NCI-H128 (cell line): ENCODE results near the gene ABCD1.
A peak's percentile ranks its signal among the peaks of the same experiment; 100 is the strongest.
"Not testable (repeated sequence)": the region's sequence is repeated elsewhere in the genome, so short reads cannot be mapped to it uniquely, and the experiment has no call there.

Source experiments
- DNase-seq: peaks from one replicate; lab custom pipeline; 2025; ENCODE audit not compliant: unreplicated experiment; lab: John Stamatoyannopoulos, UW

ABCD1 gene

DNA sequence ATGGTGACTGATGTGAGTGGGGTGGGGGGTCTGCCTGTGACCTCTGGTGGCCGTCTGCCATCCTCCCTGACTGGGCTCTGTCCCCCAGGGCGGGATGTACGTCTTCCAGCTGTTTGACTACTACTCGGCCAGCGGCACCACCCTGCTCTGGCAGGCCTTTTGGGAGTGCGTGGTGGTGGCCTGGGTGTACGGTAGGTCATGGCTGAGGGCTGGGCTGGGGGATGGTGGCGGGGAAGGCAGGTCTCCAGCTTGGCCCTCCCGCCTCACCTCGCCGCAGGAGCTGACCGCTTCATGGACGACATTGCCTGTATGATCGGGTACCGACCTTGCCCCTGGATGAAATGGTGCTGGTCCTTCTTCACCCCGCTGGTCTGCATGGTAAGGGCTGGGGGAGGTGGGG, 30.4 kb upstream of the ABCD1 start:
- not testable (repeated sequence) for DNase-seq

DNA sequence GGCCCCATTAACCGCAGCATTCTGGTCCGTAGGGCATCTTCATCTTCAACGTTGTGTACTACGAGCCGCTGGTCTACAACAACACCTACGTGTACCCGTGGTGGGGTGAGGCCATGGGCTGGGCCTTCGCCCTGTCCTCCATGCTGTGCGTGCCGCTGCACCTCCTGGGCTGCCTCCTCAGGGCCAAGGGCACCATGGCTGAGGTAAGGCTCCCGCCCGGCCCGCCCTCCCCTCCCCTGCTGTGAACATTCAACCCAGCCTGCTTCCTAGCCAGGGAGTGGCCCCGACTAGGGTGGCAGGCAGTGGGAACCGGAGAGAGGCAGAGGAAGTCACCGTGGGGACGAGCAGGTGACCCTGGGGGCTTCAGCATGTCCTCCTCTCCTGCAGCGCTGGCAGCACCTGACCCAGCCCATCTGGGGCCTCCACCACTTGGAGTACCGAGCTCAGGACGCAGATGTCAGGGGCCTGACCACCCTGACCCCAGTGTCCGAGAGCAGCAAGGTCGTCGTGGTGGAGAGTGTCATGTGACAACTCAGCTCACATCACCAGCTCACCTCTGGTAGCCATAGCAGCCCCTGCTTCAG, 29.9 kb upstream of the ABCD1 start:
- no peak for DNase-seq

DNA sequence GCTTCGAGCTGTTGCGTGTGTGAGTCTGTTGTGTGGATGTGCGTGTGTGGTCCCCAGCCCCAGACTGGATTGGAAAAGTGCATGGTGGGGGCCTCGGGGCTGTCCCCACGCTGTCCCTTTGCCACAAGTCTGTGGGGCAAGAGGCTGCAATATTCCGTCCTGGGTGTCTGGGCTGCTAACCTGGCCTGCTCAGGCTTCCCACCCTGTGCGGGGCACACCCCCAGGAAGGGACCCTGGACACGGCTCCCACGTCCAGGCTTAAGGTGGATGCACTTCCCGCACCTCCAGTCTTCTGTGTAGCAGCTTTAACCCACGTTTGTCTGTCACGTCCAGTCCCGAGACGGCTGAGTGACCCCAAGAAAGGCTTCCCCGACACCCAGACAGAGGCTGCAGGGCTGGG, 28.6 kb upstream of the ABCD1 start:
- DNase-seq = no peak

DNA sequence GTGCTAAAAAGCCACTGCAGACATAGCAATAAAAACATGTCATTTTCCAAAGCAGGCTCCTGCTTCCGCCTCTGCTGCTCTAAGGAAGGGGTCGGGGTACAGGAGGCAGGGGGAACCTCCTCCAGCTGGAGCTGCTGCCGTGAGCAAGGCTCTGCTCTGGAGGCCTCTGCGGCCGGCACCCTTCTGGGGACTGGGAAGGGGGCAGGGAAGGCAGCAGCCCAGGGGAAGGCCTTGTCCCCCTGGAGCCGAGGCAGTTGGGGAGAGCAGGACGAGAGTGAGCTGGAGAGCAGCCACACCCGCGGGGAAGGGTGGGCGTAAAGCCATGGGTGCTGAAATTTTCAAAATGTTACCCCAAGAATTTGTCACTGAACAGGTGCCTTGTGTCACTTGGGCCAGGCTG, 28.1 kb upstream of the ABCD1 start:
- not testable (repeated sequence) for DNase-seq

DNA sequence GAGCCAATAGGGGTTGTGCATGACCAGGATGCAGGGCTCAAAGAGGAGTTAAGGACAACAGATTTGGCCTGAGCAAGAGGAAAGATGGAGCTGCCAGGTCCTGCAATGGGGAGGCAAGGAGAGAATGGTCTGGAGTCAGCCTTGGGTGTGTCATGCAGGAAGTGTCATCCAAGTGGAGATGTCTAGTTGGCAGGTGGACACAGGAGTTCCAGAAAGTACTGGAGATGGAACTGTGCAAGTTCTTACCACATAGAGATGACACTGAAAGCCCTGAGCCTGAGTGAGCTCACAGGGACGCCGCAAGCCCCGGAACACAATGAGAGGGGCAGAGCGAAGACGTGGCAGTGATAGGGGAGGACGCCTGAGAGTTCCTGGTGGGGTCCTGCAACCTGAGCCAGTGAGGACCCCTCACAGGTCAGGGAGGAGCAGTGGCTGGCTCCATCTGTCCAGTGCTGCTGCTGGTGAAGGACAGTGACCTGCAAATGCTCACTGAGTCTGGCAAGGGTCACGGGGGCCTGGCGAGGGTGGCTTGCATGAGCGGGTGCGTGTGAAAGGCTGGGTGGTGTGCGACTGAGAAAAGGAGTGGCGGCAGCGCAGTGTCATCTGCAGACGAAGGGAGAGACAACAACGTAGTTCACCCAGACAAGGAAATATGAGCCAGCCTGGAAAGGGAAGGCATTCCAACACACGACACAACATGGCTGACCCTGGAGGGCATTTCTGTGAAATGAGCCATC, 27.5 kb upstream of the ABCD1 start:
- DNase-seq = not testable (repeated sequence)

DNA sequence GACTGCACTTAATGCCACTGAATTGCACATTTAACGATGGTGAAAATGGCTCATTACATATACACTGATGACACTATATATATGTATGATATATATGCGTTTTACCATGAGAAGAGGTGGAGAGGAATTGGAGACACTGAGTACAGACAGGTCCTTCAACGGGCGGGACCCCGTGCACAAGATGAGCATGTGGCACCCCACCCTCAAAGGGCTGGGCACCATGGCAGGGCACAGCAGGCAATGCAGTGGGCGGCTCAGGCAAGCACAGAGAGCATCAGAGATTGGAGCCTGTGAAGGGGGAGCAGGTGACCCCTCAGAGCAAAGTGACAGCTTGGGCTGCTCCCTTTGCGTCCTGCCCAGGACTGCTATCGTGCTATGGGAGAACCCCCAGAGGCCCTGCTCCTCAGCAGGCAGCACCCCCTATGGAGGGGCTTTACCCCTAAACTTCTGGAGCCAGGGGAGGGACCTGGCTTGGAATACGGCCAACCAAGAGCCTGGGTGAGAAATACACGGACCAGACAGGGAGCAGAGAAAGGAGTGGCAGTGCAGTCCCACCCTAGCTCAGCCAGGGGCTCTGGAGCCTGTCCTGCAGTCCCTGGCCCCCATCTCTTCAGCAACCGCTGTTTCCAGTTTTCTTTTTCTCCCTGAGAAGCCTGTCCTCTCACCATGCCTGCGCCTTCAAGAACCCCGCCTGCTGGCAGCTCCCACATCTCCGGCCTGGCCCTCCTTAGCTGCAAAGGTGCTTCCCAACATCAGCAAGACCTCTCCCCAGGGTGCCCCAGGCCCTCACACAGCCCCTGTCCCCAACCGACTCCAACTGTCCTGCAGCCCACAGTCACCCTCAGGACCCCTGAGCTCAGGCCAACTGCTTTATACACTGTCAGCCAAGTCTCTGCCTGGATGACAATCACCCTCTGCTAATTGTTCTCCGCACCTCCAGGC, 26.5 kb upstream of the ABCD1 start:
- no peak for DNase-seq

DNA sequence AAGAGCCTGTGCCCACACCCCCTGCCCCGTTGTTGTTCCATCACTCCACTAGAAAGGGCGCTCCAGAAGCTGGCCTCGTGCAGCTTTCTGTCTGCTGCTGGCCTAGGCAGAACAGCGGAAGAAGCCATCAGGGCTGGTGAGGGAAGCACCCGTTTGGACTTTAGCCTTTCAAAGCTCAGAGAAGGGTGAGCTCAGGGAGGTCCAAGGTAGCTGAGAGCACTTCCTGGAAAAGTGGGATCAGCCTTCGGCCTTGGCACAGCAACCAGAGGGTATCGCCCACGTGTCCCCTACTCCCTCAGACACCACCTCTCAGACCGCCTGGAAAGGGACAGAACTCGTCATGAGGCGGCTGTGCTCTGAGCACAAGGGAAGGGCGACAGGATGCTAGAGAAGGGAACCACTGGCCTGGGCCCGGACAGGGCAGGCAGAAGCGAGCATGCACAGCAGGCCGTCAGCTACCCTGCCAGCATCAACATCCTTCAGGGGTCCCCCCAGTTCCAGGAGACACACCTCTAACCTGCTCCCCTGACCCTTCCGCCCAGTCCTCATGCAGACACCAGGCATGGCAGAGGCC, 25.4 kb upstream of the ABCD1 start:
- not testable (repeated sequence) for DNase-seq

DNA sequence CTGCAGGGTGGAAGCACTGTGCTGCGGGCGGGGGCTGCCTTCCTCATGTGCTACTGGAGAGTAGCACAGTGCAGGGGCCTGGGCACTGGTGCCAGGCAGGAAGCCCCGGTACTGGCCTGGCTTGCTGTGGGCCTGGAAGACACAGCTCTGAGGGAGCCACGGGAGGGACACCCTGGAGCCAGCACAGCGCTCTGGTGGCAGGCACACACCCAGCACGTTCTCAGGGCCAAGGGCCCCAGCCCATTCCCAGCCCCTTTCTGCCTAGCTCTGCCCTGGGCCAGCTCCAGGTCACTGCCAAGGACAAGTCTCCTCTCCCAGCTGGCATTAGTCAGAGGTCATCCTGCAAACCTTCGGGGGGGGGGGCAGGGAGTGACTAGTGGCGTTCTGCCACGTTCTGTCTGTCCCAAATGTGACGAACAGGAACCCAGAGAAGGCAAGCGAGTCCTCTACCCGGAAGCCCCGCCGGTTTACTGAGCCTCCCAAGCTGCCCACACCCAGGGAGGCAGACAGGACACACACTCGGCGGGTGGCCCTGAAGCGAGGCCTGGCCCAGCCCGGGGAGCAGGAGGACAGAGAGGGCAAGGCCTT, 24.8 kb upstream of the ABCD1 start:
- DNase-seq = not testable (repeated sequence)

DNA sequence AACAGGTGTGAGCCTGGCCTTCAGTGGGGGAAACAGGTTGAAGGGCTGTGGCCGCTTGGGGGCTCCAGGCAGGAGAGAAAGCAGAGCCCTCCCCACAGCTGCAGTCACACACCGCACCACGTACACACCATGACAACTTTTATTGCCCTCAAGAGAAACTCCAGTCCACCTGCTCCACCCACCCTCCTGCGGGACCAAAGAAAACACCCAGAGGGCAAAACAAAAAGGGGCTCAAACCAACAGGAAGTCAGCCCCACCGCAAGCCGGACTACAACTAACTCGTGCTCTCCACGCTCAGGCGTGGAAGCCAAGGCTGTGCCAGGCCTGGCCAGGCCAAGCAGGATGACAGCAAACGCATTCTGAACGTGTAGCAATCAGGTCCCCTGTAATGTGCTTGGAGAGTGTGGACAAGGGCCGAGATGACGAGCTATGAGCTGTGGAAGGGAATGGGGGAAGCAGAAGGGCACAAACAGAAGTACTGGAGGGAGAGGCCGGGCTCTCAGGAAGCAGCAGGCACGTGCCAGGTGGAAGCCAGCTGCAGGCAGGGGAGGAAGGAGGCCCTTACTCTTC, 24.2 kb upstream of the ABCD1 start:
- DNase-seq = no peak

DNA sequence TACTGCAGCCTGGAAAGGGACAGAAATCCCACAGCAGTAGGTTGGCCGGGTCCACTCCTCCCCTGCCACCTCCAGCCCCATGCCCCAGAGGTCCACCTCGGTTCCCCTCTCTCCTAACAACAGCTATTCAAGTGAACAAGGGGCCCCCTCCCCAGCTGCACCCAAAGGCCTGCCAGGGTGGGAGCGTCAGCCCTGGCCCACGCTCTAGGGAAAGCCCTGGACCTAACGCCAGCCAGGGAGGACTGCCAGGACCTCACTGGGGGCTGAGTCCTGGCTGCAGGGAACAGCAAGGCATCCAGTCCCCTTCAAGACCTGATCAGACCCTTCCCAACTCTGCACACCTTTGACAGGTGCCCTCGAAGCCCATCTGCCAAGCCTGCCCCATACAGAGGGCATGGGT, 23.7 kb upstream of the ABCD1 start:
- no peak for DNase-seq

DNA sequence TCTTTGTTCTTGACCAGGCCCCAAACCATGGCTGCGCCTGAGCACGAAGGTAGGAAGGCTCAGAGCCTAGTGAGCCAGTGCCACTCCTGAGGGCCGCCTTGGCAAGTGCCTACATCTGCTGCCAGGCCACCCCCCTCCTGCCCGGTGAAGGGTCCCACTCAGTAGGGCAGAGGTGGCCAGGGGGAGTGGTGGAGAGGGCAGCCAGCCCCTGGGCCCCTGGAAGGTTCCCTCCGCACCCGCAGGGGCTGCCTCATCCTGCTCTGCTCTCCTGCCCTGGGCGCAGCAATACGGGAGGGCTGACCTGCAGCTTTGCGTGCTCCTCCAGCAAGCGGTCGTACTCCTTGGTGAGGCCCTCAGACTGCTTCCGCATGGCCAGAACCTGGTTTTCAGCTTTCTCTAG, 22.9 kb upstream of the ABCD1 start:
- no peak for DNase-seq

DNA sequence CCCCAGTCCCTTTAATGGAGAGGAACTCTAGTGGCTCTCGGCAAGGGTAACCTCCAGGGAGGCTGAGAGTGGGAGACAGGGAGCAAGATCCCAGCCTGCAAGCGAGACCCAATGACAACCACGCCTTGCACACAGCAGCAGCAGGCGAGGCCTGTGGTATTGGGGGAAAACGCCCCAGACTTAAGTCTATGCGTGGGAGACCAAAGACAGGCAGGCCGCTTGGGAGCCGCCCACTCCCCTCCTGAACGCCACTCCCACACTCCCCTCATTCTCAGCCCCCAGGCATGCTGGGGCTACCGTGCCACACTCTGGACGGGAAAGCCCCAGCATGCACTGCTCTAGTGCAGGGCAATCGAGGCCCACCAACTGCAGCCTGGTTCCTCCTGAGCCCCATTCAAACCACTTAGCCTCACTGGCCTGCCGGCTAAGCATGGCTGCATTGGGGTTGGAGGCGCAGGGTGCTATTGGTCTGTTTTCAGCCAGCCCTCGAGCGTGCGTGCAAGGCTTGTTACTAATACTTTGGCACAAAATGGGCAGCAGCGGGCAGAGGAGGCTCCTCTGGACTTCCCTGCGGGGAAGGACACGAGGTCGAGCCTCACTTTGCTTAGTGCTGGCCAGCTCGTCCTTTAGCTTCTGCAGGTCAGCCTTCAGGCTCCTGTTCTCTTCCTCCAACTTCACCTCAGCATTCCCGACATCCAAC, 22.2 kb upstream of the ABCD1 start:
- no peak for DNase-seq

DNA sequence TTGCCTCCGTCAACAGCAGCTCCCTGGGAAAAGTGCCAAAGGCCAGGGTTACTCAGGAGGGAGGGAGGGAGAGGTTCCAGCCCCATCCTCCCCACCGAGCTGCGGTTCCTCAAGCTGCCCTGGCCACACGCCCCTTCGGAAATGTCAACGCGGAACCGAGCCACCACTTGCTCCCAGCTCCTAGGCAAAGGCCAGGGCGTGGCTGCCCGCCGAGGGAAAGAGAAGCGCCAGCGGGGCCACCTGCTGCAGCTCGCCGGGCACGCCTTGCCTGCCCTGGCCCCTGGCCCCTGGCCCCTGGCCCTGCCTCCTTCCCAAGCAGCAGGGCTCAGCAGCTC, 21.7 kb upstream of the ABCD1 start:
- DNase-seq = no peak

DNA sequence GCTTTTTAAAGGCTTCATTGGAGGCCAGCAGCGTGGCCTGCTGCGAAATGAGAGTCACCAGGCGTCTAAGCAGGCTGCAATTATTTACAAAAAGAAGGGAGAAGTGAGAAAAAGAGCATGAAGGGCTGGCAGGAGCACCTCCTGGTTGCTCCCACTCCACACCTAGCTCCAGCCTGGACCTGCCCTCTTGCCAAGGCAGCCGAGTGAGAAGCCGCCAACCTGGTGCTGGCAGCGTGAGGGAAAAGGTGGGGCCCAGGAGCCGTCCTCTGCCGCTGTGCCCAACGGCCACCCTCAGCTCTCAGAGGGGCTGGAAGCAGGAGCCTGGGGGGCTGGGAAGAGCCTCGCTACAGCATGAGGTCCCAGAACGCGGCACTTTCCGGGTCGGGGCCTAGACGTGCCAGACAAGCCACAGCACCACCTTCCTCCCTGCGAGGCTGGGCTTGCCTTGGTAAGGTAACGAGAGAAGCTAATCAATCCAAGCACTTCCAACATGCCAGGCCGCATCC, 20.6 kb upstream of the ABCD1 start:
- no peak for DNase-seq

DNA sequence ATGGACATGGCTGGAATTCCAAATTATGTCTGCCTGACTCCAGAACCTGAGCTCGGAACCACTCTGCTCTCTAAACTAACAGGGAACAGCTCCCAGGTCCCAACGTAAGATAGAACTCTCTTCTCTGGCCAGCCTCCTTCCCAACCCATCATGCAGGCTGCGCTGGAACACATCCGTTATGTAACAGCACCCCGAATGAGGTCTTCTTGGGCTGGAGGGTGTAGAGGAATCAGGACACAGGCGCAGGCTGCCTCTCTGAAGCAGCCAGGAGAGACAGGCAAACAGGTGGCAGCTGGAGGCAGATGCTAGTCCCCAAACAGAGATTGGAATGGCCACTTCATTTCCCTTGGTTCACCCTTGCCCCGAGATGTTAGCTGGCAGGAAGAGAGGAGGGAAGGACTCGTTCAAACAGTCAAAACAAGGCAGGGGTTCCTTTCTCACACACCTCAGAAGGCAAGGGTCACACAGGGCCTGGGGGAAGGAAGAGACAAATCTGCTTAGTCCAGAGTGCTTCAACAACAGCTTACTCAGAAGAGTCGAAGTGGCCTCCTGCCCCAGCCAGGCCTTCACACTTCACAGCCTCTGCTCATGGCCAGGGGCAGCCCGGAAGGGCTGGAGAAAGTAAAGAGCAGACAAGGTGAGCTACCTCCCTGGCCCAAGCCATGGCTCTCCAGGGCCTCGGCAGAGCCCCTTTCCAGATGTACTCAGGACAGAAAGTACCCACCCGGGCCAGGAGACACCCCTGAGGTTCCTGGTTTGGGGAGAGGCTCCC, 19.8 kb upstream of the ABCD1 start:
- not testable (repeated sequence) for DNase-seq

DNA sequence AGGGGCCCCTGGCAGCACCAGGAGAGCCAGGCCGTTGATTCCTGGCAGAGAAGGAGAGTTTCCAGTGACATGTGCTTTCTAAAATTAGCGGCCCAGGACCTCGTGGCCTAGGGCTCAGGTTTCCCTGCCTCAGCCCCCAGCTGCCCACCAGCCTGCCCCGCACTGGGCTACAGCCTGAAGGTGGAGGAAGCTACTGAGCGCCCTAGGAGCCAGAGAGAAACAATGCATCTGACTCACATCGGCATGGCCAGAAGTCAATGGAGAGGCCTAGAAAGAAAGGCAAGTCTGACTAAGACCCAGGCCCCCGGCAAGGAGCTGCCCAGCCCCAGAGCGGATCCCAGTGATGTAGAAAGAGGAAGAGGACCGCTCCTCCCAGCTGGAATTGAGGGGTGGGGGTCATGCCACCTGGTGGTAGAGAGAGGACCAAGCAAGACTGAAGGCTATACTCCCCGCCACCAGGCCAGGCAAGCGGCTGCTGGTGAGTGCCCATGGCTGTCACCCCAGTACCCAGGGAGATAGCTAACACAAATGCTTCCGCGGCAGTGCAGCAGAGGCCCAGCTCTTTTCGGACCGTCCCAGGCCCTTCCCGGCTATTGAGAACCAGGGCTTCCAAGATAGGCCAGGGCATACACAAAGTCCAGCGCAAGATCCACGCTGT, 19.1 kb upstream of the ABCD1 start:
- DNase-seq = not testable (repeated sequence)

DNA sequence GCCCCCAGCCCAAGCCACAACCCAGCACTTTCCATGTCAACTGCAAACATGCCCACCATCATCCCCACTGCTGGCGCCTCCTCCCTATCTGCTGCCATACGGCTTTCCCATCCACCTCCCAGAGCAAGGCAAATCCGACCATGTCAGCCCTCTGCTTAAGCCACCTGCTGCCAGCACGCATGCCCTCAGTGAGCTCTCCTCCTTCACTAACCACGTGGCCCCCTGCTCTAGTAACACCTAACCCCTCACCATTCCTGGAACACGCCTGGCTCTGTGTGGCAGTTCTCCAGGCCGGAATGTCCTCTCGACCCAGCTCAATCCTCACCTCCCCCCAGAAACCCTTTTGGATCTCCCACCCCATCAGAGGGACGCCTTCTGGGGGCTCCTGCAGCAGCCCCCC, 17.9 kb upstream of the ABCD1 start:
- DNase-seq = no peak

DNA sequence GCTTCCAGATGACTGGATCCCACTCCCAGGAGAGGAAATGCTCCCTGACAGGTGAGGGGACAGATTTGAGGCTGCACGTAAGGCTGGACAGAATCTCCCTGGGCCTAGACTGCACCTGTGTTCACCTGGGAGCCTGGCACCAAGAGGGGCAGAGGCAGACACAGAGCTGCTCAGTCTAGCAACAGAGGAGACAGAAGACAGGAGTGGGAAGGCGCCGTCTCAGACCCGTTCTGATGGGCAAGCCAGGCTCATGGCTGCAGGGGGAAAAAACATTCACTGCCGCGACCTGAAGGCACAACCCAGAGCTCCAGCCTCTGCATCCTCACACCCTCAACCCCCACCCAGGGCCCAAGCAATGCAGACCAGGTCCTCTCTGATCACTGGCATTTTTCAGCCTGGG, 17.2 kb upstream of the ABCD1 start:
- no peak for DNase-seq

DNA sequence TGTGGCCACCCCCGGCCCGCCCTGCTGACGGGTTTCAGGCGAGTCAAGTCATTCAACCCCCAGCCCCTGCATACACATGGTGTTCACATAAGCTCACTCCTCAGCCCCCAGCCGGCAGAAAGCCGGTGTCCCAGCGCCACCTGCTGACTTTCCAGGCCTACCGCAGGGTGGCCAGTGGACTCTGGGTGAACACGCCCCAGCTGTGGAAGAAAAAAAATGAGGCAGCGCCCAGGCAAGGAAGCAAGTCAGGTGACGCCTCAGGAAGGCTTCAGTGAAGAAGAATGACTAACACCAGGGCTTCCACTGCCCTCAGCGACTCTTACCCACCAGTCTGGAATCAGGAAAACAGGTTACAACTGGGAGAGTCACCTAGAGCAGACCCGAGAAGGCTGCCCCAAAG, 16.2 kb upstream of the ABCD1 start:
- DNase-seq = peak; percentile 4
